ENCODE measurements around the gene PLEKHG4B.

GRCh38 chr5:172841-173251 lies 80.9 kb downstream of the PLEKHG4B start:
- TF ChIP-seq EZH2 (IDR thresholded peaks at IDR 0.05; ENCODE audit: low read length, unreplicated experiment), result no peak
- TF ChIP-seq CTCF (conservative IDR thresholded peaks at IDR 0.05; ENCODE audit: low read depth, low read length), result no peak
